ENCODE measurements around the gene SETD1A. TPM values are rescaled to one million over a fixed set of nuclear protein-coding genes. Genes with fewer than 3 reads are reported as not detected.

Gene SETD1A
- total and polyA plus RNA-seq, 2 of the 8 experiments (the other 6 are each of a cell fraction or from before 2014, with no cell fraction given): 4.8 to 29.0 TPM

DNA sequence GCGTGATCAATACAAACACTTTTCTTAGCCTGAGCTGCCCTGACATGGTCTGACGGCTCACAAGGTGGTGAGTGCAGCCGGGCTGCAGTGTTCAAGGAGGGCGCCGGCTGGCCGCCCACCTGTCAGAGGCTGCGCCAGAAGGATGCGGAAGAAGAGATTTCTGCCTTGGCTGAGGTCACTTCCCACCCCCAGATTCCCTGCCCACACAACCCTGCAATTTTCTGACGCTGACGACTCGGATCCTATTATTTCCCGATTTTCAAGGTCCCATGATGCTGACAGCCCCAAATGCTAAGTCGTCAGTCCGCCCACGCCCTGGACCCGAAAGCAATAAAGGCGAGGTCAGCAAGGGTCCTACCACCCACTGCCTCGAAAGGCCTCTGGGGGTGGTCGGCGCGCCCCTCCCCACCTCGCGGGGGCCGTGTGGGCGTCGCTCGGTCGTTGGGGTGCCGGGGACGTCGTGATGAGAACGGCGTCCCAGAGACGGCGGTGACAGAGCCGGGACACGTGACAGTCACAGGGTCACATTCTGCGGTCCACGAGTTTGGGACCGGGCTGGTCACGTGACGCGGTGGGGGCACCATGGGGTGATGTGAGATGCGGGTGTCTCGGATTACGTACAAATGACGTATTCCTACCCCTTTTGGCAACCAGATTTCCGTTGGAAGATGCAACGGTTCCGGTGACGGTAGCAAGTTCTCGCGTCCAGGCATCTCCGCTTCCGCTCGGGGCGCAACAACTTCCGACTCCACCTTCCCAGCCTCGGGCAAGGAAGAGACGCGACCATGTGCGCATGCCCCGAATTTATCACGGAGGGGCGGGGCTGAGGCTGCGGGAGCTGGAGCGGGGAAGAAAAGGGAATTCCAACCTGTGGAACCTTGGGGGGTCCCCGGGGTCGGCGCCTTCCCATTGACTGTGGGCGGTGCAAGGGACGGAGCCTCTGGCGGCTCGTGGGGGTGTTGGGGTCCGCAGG lies 75.5 kb downstream of the SETD1A start, which contains the start of gene STX4:
TSS of gene STX4 (plus strand) at position 823 of the 973 bp plus-strand sequence. CDS start 248 bp downstream, outside the sequence.
- ChIA-PET POLR2A (ENCODE audit: partially characterized antibody) (interaction anchor here (0.8 to 1.9 kb wide), 7 partner anchors 8 to 146 kb away, joined by 3 to 9 read pairs (median 4); partner anchors contain the start of genes HSD3B7, KAT8, ZNF646 and ZNF668), CTCF (ENCODE audit: partially characterized antibody) (interaction anchor here (0.5 to 2.2 kb wide), 7 partner anchors 9 to 404 kb away, joined by 3 to 8 read pairs (median 3); partner anchors contain the start of gene HSD3B7)
- H2AFZ ChIP-seq (ENCODE audit: low read length): peak within 1 kb of the TSS; percentile 81
- peak within 1 kb of the TSS; percentile 49 for H3K56ac ChIP-seq (replicated peaks; ENCODE audit: insufficient read length, low read depth, low read length)
- peak within 1 kb of the TSS; percentile 48 to 54 (median 52) for H3K9ac ChIP-seq (replicated peaks in 1 of 4; ENCODE audit: extremely low read depth in 1 of 4, low read depth in 3 of 4, low read length in 3 of 4)
- H2BK120ac ChIP-seq (replicated peaks; ENCODE audit: low read depth, low read length): no peak within 1 kb of the TSS
- peaks cover 0 to 4% (median 2%) of the 10 kb centered on the region in 4 experiments; a peak in 4 of 7 replicates for H3K4me1 ChIP-seq (replicated peaks in 1 of 4; ENCODE audit: control insufficient read depth in 3 of 4, insufficient read depth in 4 of 4, low read length in 3 of 4)
- H4K91ac ChIP-seq (replicated peaks; ENCODE audit: insufficient read length, low read length): peak within 1 kb of the TSS; percentile 56
- peak; percentile 13 for FAIRE-seq
- H2BK5ac ChIP-seq (ENCODE audit: low read depth, low read length): peak within 1 kb of the TSS; percentile 82; the same call in 1 of the 2 replicates
- no peaks in the 10 kb centered on the region for H3K79me1 ChIP-seq (ENCODE audit: low read depth, low read length)
- no peaks in the 10 kb centered on the region for H3K36me3 ChIP-seq (ENCODE audit: control insufficient read depth in 2 of 4, insufficient read depth in 4 of 4, low read length in 3 of 4)
- H3K23me2 ChIP-seq (ENCODE audit: low read depth, low read length): peaks cover 12% of the 10 kb centered on the region; the same call in 1 of the 2 replicates
- H2BK15ac ChIP-seq (ENCODE audit: low read length): 0 out of 2 replicates have a peak within 1 kb of the TSS, but pooled peaks have one; percentile 53
- no peak within 1 kb of the TSS for H3K27ac ChIP-seq (ENCODE audit: low read depth, low read length)
- no peak within 1 kb of the TSS for H3K14ac ChIP-seq (ENCODE audit: insufficient read length)
- H3K23ac ChIP-seq (ENCODE audit: insufficient read length): no peak within 1 kb of the TSS
- peak within 1 kb of the TSS; percentile 4 for H4K5ac ChIP-seq (ENCODE audit: insufficient read length, low read depth, low read length)
- peak; percentile 89 to 98 for DNase-seq (ENCODE audit: low read depth in 1 of 2, low spot score in 2 of 2)
- no peaks in the 10 kb centered on the region for H3K9me3 ChIP-seq (ENCODE audit: insufficient read depth in 2 of 2, low read depth in 1 of 2, low read length in 1 of 2)
- no peak within 1 kb of the TSS for H2BK20ac ChIP-seq (ENCODE audit: low read length)
- H3K4ac ChIP-seq (replicated peaks; ENCODE audit: insufficient read length, low read depth, low read length): no peak within 1 kb of the TSS
- no peaks in the 10 kb centered on the region for H3K79me2 ChIP-seq (ENCODE audit: control insufficient read depth in 1 of 2, insufficient read depth in 2 of 2, low read length in 2 of 2)
- peak within 1 kb of the TSS; percentile 77 for H4K8ac ChIP-seq (ENCODE audit: extremely low read depth, insufficient read depth, low read length)
- H2AK5ac ChIP-seq (ENCODE audit: low read depth, low read length): no peak within 1 kb of the TSS
- H3K4me2 ChIP-seq (ENCODE audit: insufficient read depth in 1 of 2, low read depth in 2 of 2, low read length in 2 of 2): peak within 1 kb of the TSS; percentile 79 to 95
- H3K4me3 ChIP-seq (ENCODE audit: extremely low read depth in 1 of 4, insufficient read depth in 2 of 4, low read depth in 3 of 4, low read length in 4 of 4): peak within 1 kb of the TSS; percentile 67 to 94 (median 91)
- H3K18ac ChIP-seq (ENCODE audit: extremely low read depth, low read length): peak within 1 kb of the TSS; percentile 51
- H4K20me1 ChIP-seq (replicated peaks in 1 of 2; ENCODE audit: control insufficient read depth in 1 of 2, insufficient read depth in 2 of 2, low read length in 2 of 2): peaks cover 0 to 5% of the 10 kb centered on the region in 2 experiments
- WGBS, 2 experiments (ENCODE audit: extremely low coverage in 1 of 2, insufficient coverage in 1 of 2, insufficient read length in 1 of 2, insufficient replicate concordance in 2 of 2, low coverage in 1 of 2, low lambda C conversion rate in 2 of 2, missing lambda C conversion rate in 1 of 2): 3% methylated on average over 64 of the region's 75 CpGs; no CpG with 5 or more reads in 1 of the 2 experiments
- peak within 1 kb of the TSS; percentile 31; the same call in 1 of the 2 replicates for H2BK12ac ChIP-seq (ENCODE audit: low read depth, low read length)
- no peaks in the 10 kb centered on the region for H3K27me3 ChIP-seq (replicated peaks in 1 of 4; ENCODE audit: control insufficient read depth in 3 of 4, extremely low read depth in 1 of 4, insufficient read depth in 3 of 4, low read length in 3 of 4)
- TF ChIP-seq SP4 (IDR thresholded peaks at IDR 0.05; ENCODE audit: low read length) (peak; percentile 74; the same call in 1 of the 2 replicates), SIN3A (conservative IDR thresholded peaks at IDR 0.05 in 1 of 2, IDR thresholded peaks at IDR 0.05 in 1 of 2; ENCODE audit: low read depth in 1 of 2, low read length in 2 of 2) (peak; percentile 63 to 96; a peak in 2 of 4 replicates), KDM1A (IDR thresholded peaks at IDR 0.05; ENCODE audit: borderline replicate concordance, low read length) (peak; percentile 28; the same call in 1 of the 2 replicates), JUN (IDR thresholded peaks at IDR 0.05; ENCODE audit: low read depth, low read length) (no peak; the same call in 1 of the 2 replicates), GABPA (IDR thresholded peaks at IDR 0.05; ENCODE audit: borderline replicate concordance, insufficient read depth, low read length) (peak; percentile 96), BRCA1 (IDR thresholded peaks at IDR 0.05; ENCODE audit: low read depth, low read length) (peak; percentile 37; the same call in 1 of the 2 replicates)
- TF ChIP-seq, protein P1, sequence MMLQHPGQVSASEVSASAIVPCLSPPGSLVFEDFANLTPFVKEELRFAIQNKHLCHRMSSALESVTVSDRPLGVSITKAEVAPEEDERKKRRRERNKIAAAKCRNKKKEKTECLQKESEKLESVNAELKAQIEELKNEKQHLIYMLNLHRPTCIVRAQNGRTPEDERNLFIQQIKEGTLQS (IDR thresholded peaks at IDR 0.05; ENCODE audit: insufficient read depth, low read depth, low read length): peak; percentile 92
- TF ChIP-seq, protein P2, sequence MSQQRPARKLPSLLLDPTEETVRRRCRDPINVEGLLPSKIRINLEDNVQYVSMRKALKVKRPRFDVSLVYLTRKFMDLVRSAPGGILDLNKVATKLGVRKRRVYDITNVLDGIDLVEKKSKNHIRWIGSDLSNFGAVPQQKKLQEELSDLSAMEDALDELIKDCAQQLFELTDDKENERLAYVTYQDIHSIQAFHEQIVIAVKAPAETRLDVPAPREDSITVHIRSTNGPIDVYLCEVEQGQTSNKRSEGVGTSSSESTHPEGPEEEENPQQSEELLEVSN (IDR thresholded peaks at IDR 0.05): peak; percentile 88

Data from H1 (cell line).